GM19467 (cell line): ENCODE data around the gene IGSF9.

Experiments
- ATAC-seq: cut with Tn5 transposase; IDR thresholded peaks from one replicate; pipeline ENCODE4 v1.9.1; 2021; ENCODE audit warnings: mild to moderate bottlenecking, moderate library complexity; ENCODE audit not compliant: unreplicated experiment

The IGSF9 gene

GRCh38 chr1:159933347-159933746 is 12.1 kb downstream of the IGSF9 start:
- ATAC-seq: no peak

DNA sequence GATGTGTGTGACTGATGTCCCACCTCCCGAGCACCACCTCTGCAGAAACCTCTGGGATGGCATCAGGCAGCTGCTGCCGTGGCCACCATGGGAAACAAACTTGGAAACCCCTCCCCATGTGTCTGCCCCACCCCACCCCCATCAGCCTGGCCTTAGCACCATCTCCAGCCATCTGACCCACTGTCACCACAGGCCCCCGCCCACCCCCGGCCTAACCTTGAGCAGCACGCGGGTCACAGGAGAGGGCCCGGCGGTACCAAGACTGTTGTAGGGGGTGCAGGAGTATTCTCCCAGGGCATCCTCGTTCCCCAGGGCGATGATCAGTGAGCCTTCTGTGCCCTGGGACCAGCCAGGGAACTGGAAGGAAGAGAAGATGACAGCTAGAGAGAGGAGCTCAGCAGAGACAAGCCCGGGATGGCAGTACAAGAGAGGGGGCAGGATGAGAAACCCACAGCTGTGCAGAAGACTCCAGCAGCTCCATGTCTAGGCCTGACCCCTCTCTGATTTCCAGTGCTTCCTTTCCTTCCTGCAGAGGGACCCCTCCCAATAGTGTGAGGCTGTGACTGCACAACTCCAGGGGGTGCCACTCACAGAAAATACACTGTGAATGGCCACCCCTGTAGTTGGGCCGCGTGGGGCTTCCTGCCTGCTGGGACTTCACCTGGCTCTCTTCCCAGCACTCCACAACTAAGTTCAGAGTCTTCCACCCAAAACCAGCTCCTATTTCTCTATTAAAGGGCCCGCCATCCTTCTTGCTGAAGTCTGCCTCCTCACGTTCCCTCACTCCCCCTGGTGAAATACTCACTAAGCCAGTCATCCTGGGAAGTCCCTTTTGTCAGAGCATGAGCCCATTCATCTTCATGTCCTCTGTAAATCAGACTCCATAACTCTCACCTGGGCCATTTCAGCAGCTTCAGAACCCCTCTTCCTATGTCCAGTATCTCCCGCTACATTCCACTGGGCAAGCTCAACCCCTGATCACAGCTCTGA is 12.8 kb downstream of the IGSF9 start:
- ATAC-seq: no peak

DNA sequence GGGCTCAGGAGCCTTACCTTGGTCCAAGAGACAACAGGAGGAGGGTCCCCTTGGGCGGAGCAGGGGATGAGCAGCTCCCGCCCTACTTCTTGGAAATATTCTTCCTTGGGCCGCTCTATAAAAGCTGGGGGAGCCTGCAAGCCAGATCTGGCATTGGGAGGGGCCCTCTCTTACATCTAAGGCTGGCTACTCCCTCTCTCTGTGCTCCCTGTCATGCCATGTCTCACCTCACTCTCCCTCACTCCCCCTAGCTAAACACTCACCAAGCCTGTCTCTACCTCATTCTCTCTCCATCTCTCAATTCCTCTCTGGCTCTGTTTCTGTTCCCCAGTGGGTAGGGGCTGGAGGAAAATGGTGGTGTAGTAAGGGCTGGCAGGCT is 13.6 kb downstream of the IGSF9 start:
- no peak for ATAC-seq

GRCh38 chr1:159931101-159931794 is 14.2 kb downstream of the IGSF9 start:
- no peak for ATAC-seq

DNA sequence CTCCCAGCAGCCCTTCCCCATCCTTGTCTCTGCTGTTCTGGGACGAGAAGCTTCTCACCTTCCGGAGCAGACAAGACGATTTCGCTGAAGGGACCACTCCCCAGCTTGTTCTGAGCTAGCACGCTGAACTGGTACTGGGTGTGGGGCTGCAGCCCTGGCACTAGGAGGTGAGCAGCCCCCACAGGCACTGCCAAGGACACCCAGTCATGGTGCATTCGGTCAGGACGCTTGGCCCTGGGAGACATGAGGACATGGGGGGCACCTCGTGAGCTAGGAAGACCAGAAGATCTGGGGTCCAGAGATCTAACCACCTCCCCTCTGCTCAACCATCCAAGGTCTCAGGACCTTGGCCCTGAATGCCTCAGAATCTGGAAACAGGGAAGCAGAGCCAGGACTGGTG is 14.8 kb downstream of the IGSF9 start:
- no peak for ATAC-seq

GRCh38 chr1:159930216-159930615 is 15.2 kb downstream of the IGSF9 start:
- no peak for ATAC-seq

- no peak for ATAC-seq
Observed at GRCh38 chr1:159929155-159930051, 16.0 kb downstream of the IGSF9 start.

DNA sequence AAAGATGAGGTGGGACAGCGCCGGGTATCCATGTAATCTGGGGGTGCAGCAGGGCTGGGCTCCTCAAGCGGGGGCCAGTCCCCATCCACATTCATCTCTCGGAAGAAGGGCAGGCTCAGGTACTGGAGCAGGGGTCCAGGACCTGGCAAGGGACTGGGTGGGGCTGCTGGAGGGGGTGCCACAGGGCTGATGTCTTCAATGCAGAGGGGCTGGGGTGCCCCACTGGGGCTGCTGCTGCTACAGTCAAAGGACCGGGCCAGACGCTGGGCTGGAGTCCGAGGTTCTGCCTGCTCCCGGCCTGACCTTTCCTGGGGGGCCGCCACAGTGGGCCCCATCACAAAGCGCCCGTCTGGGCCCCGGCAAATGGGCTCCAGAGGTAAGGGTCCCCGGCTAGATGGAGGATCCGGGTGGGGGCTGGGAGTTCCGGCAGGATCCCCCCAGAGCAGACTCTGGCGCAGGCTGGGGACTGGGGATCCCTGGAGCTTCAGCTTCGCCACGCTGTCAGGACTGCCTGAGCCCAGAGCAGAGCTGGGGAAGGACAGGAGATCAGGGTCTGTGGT is 16.8 kb downstream of the IGSF9 start:
- ATAC-seq: no peak

GRCh38 chr1:159927849-159928431 is 17.5 kb downstream of the IGSF9 start:
- ATAC-seq: no peak

- ATAC-seq: no peak
Observed at GRCh38 chr1:159927211-159927848, 18.1 kb downstream of the IGSF9 start.

DNA sequence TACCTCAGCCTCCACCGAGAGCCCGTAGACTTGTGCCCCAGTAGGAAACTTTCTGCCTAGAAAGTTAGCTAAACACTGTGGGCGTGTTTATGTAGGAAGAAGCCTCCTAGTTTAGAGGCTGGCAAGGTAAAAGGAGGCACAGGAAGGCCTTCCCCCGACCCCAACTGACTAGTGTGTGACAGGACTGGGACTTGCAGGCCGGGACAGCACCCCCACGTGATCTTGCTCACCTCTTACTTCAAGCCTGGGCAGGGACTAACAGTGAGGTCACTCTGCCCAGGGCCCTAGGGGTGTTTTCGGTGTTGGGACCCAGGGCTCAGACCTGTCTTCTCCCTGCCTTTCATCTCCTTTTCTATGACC is 19.7 kb downstream of the IGSF9 start:
- ATAC-seq: no peak

GRCh38 chr1:159924791-159925718 is 20.4 kb downstream of the IGSF9 start, which contains the start of gene TAGLN2:
TSS of gene TAGLN2 (minus strand) at chr1:159925507. CDS start at chr1:159920509, 4,998 bp downstream.
- peak; percentile 60 for ATAC-seq

- no peak for ATAC-seq
Observed at GRCh38 chr1:159924025-159924790, 21.2 kb downstream of the IGSF9 start.

DNA sequence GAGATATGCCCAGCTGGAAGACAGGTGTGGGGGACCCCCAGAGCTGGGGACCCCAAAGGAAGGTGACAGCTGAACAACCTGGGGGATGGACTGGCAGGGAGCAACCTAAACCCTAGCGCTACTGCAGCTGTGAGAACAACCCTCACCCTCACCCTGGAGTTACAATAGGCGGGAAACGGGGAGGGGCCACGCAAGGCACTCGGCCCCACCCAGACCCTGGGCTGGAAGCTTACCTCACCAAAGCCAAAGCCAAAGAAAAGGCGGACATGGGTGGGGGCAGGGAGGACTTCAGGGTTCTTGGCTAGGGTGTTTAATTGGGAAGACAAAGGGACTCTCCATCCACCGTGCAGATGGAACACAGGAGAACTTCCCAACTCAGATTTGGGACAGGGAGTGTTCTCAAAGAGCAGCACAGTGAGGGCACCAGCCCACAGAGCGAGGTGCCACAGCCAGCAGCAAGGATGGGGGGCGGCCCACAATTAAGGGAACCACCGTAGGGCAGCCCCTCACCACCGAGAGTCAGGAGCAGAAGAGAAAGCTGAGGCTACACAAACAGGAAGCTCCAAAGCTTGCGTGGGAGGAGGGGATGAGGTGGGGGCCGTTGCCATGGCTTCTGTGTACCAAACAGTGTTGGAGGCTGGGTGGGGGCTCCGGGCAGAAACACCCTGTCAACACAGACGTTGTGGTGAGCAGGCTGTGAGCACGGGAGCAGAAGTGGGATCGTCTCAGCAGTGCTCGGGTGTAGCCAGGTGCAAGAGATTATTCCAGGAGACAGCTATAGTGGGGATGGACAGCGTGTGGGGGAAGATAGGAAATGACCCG is 22.0 kb downstream of the IGSF9 start:
- no peak for ATAC-seq

- ATAC-seq: no peak
Observed at GRCh38 chr1:159922511-159923202, 22.8 kb downstream of the IGSF9 start.

DNA sequence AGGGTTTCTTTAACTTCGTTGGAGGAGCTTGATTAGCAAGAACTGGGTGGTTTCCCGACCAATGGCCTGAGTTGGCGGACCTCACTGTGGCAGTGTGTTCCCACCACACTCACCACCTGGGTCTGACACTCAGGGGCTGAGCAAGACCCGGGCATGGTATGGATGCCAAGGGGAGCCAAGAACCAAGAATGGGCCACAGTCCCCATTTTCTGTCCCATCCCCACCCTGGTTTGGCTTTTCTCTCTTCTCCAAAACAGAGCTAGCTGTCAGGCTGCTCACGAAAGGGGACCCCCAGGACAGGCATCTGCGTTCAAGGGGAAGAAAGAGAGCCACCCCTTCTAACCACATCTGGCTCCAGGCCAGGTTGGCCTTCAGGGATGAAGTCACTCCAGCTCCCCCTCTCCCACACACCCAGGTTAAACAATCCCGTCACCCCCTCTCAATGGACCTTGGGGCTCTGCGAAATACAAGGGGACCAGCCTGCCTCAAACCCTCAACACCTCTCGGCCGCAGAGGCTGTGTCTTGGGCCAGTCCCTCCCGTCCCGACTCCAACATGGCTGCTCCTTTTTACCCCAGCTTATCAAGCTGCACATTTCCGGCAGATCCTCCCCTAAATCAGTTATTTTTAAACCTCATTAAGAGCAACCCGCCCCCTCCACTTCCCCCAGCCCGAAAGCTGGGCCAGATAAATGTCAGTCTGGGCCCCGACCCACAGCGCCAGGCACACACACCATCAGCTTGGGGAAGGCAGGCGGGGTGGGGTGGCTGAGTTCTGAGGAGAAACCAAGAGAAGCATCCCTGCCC is 23.5 kb downstream of the IGSF9 start:
- peak; percentile 8 for ATAC-seq
